Esophagus muscularis mucosa (tissue), 4 donors: ENCODE measurements around the gene C8G.

ENCODE experiments used
- CTCF ChIP-seq, 3 experiments: fragments of 200-600 bp in 2 of 3; fragments of 450-650 bp in 1 of 3; sonication (generic) in 2 of 3; IDR thresholded peaks; one replicate each; pipeline ENCODE4 v1.5.1; 2017 to 2019; ENCODE audit warnings: antibody characterized with exemption in 3 of 3, mild to moderate bottlenecking in 2 of 3, moderate library complexity in 1 of 3
- EP300 ChIP-seq: sonication (generic); formaldehyde crosslinking; IDR thresholded peaks from one replicate; pipeline ENCODE4 v1.6.1; 2017; ENCODE audit warnings: antibody characterized with exemption
- POLR2A ChIP-seq: fragments of 450-650 bp; IDR thresholded peaks from one replicate; pipeline ENCODE4 v1.6.1; 2017; ENCODE audit warnings: antibody characterized with exemption, moderate library complexity, mild to moderate bottlenecking, low read depth

GRCh38 chr9:136965771-136966484, 20.9 kb downstream of the C8G start:
- TF ChIP-seq CTCF (IDR thresholded peaks at IDR 0.05), result no peak
- TF ChIP-seq EP300, result no peak
- TF ChIP-seq POLR2A, result no peak
